DND-41 (cell line): ENCODE results near the gene CTBP2.
"Not testable (repeated sequence)": the region's sequence is repeated elsewhere in the genome, so short reads cannot be mapped to it uniquely, and the experiment has no call there.

ENCODE experiments used
- CTCF ChIP-seq: IDR thresholded peaks from 2 replicates; pipeline ENCODE4 v1.5.1; 2012; ENCODE audit warnings: borderline replicate concordance, low read length, moderate library complexity, mild to moderate bottlenecking; ENCODE audit not compliant: poor library complexity, severe bottlenecking; ENCODE audit errors: extremely low read depth
- EZH2 ChIP-seq: IDR thresholded peaks from 3 replicates; pipeline ENCODE4 v1.6.1; 2012; ENCODE audit warnings: borderline replicate concordance, low read depth, mild to moderate bottlenecking, moderate library complexity, low read length, inconsistent platforms; ENCODE audit not compliant: severe bottlenecking

DNA sequence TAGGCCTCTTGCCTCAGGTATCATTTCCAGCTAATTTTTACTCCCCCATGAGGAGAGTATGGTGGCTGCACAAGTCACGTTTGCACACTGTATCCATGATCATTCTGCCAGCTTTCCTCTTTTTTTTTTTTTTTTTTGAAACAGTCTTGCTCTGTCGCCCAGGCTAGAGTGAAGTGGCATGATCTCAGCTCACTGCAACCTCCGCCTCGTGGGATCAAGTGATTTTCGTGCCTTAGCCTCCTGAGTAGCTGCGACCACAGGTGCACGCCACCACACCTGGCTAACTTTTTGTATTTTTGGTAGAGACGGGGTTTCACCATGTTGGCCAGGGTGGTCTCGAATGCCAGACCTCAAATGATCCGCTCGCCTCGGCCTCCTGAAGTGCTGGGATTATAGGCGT is 77.9 kb downstream of the CTBP2 start:
- TF ChIP-seq CTCF, EZH2: not testable (repeated sequence)
